Activated CD8-positive, alpha-beta memory T cell treated with anti-CD3 and anti-CD28 coated beads for 48 hours (primary cell): ENCODE results near the gene INAVA.
"Not testable (repeated sequence)": the region's sequence is repeated elsewhere in the genome, so short reads cannot be mapped to it uniquely, and the experiment has no call there.

Experiments
- DNase-seq, 3 experiments: peaks; one replicate each; pipeline ENCODE4 v3.0.0-alpha.2; 2020; ENCODE audit warnings: low read depth in 2 of 3, low spot score in 2 of 3

INAVA gene

GRCh38 chr1:200896531-200897196 lies 2.0 kb downstream of the INAVA start:
- no peak for DNase-seq

- no peak for DNase-seq
Observed at GRCh38 chr1:200897259-200897658, 2.6 kb downstream of the INAVA start.

- DNase-seq = no peak
Observed at GRCh38 chr1:200899015-200899386, 4.3 kb downstream of the INAVA start.

GRCh38 chr1:200899451-200899915 lies 4.8 kb downstream of the INAVA start:
- no peak for DNase-seq

- DNase-seq = no peak
Observed at GRCh38 chr1:200899954-200900867, 5.5 kb downstream of the INAVA start.

GRCh38 chr1:200900877-200901276 lies 6.2 kb downstream of the INAVA start:
- DNase-seq = no peak

- no peak for DNase-seq
Observed at GRCh38 chr1:200901350-200901749, 6.7 kb downstream of the INAVA start.

- DNase-seq = no peak
Observed at GRCh38 chr1:200901796-200902444, 7.2 kb downstream of the INAVA start.

GRCh38 chr1:200903793-200904192 lies 9.1 kb downstream of the INAVA start:
- DNase-seq = no peak

- DNase-seq = no peak
Observed at GRCh38 chr1:200904772-200905171, 10.1 kb downstream of the INAVA start.

- peak in 1 of 3 experiments; percentile 28 for DNase-seq
Observed at GRCh38 chr1:200905411-200906052, 10.8 kb downstream of the INAVA start.

GRCh38 chr1:200906491-200906890 lies 11.8 kb downstream of the INAVA start:
- DNase-seq = no peak

GRCh38 chr1:200907611-200908097 lies 13.0 kb downstream of the INAVA start:
- DNase-seq = no peak

- no peak for DNase-seq
Observed at GRCh38 chr1:200908191-200908868, 13.6 kb downstream of the INAVA start.

- no peak for DNase-seq
Observed at GRCh38 chr1:200909071-200909470, 14.4 kb downstream of the INAVA start.

GRCh38 chr1:200909757-200910239 lies 15.1 kb downstream of the INAVA start:
- DNase-seq = no peak

- DNase-seq = no peak
Observed at GRCh38 chr1:200911361-200911760, 16.7 kb downstream of the INAVA start.

GRCh38 chr1:200911936-200912335 lies 17.2 kb downstream of the INAVA start:
- DNase-seq = not testable (repeated sequence)

GRCh38 chr1:200912737-200913407 lies 18.2 kb downstream of the INAVA start:
- no peak for DNase-seq

GRCh38 chr1:200916152-200916551 lies 21.5 kb downstream of the INAVA start:
- no peak for DNase-seq
